Endothelial cell of umbilical vein (primary cell): ENCODE results near the gene FES. TPM values are rescaled to one million over a fixed set of nuclear protein-coding genes. Genes with fewer than 3 reads are reported as not detected.

ENCODE experiments used
- BruUV-seq: library from RNA; stranded (reverse); fragments of 400-500 nt; replicated peaks from 2 replicates; lab custom pipeline; 2021; lab: Mats Ljungman, UMichigan
- CTCF ChIA-PET: fragments of 300-600, 350-600 bp; sonication (Branson Sonifier 250); formaldehyde crosslinking; loops from one replicate; lab custom pipeline; 2021; ENCODE audit warnings: antibody characterized with exemption, inconsistent platforms; lab: Charles Lee
- POLR2A ChIA-PET: fragments of 300-600, 350-600 bp; sonication (Branson Sonifier 250); formaldehyde crosslinking; loops from one replicate; lab custom pipeline; 2021; ENCODE audit warnings: antibody characterized with exemption, inconsistent platforms; lab: Charles Lee
- DNase-seq: peaks from one replicate; pipeline ENCODE4 v3.0.0-alpha.2; 2011; ENCODE audit warnings: low read depth, low spot score
- FAIRE-seq: peaks from 2 replicates; lab custom pipeline; 2011; peaks lifted over from hg19 to GRCh38; lab: Jason Lieb, UNC
- H2AFZ ChIP-seq: 2 replicates; pipeline ENCODE4 v1.6.0; 2012; ENCODE audit warnings: low read depth, low read length, control low read depth, inconsistent platforms
- H3K27ac ChIP-seq: 2 replicates; pipeline ENCODE4 v1.5.1; 2011; ENCODE audit warnings: low read depth, mild to moderate bottlenecking, control low read depth, low read length, moderate library complexity; ENCODE audit not compliant: insufficient read depth
- H3K27me3 ChIP-seq, 2 experiments: 2 replicates each; pipeline versions ENCODE4 v1.6.0 to v1.6.1; 2011; ENCODE audit warnings: low read length in 2 of 2, mixed read lengths in 1 of 2; ENCODE audit not compliant: control insufficient read depth in 2 of 2, insufficient read depth in 2 of 2
- H3K36me3 ChIP-seq, 2 experiments: 2 replicates in 1 of 2; 3 replicates in 1 of 2; pipeline ENCODE4 v1.5.1; 2011; ENCODE audit warnings: low read length in 2 of 2, mild to moderate bottlenecking in 1 of 2, moderate library complexity in 1 of 2; ENCODE audit not compliant: control insufficient read depth in 2 of 2, insufficient read depth in 2 of 2; ENCODE audit errors: extremely low read depth in 1 of 2
- H3K4me1 ChIP-seq: 3 replicates; pipeline ENCODE4 v1.5.1; 2011; ENCODE audit warnings: mild to moderate bottlenecking, low read length; ENCODE audit not compliant: control insufficient read depth, insufficient read depth; ENCODE audit errors: extremely low read depth
- H3K4me2 ChIP-seq: 2 replicates; pipeline ENCODE4 v1.6.1; 2011; ENCODE audit warnings: low read length, control low read depth, mixed read lengths; ENCODE audit not compliant: insufficient read depth
- H3K4me3 ChIP-seq, 3 experiments: fragments of 200-600 bp in 1 of 3; sonication (generic), shearing (Covaris generic) in 1 of 3; replicated peaks in 1 of 3; 2 replicates each; pipeline ENCODE4 v1.5.1; 2011 to 2016; ENCODE audit warnings: control low read depth in 3 of 3, low read length in 3 of 3, mild to moderate bottlenecking in 2 of 3, inconsistent platforms in 1 of 3, low read depth in 1 of 3, moderate library complexity in 1 of 3; ENCODE audit not compliant: insufficient read depth in 1 of 3
- H3K79me2 ChIP-seq: 2 replicates; pipeline ENCODE4 v1.6.0; 2012; ENCODE audit warnings: low read length, inconsistent platforms; ENCODE audit not compliant: control insufficient read depth, insufficient read depth
- H3K9ac ChIP-seq: replicated peaks from 2 replicates; pipeline ENCODE3; 2011; ENCODE audit warnings: low read length, control low read depth; ENCODE audit not compliant: insufficient read depth; ENCODE audit errors: extremely low read depth
- H3K9me1 ChIP-seq: replicated peaks from 3 replicates; pipeline ENCODE4 v1.6.0; 2011; ENCODE audit warnings: mild to moderate bottlenecking, low read length; ENCODE audit not compliant: control insufficient read depth, insufficient read depth; ENCODE audit errors: extremely low read depth
- H3K9me3 ChIP-seq: replicated peaks from 2 replicates; pipeline ENCODE4 v1.5.1; 2012; ENCODE audit warnings: low read length, inconsistent platforms; ENCODE audit not compliant: control insufficient read depth, insufficient read depth
- H4K20me1 ChIP-seq: replicated peaks from 2 replicates; pipeline ENCODE3; 2011; ENCODE audit warnings: mild to moderate bottlenecking, low read length; ENCODE audit not compliant: control insufficient read depth, insufficient read depth; ENCODE audit errors: extremely low read depth
- EZH2 ChIP-seq: IDR thresholded peaks from 2 replicates; pipeline ENCODE4 v1.6.1; 2012; ENCODE audit warnings: borderline replicate concordance, low read depth, mild to moderate bottlenecking, moderate library complexity, low read length, inconsistent platforms; ENCODE audit not compliant: severe bottlenecking
- FOS ChIP-seq: IDR thresholded peaks from 2 replicates; pipeline ENCODE4 v1.6.1; 2011; ENCODE audit warnings: mild to moderate bottlenecking, low read length, moderate library complexity, borderline replicate concordance; ENCODE audit not compliant: insufficient read depth
- POLR2A ChIP-seq: IDR thresholded peaks from 2 replicates; pipeline ENCODE4 v1.6.1; 2012; ENCODE audit warnings: low read depth, mild to moderate bottlenecking, control low read depth, low read length
- POLR2AphosphoS5 ChIP-seq: IDR thresholded peaks from 2 replicates; pipeline ENCODE4 v1.6.1; 2012; ENCODE audit warnings: low read depth, mild to moderate bottlenecking, control low read depth, low read length, moderate library complexity; ENCODE audit not compliant: insufficient read depth
- dilution Hi-C: fragments of 300-500 bp; cut with MboI; formaldehyde crosslinking; loops from one replicate; pipeline ENCODE4 v1.15.0; 2019; ENCODE audit warnings: low sequenced_read_pairs; ENCODE audit not compliant: extremely low pct_ligation_motif_present
- intact Hi-C: fragments of 100-400 bp; cut with micrococcal nuclease; formaldehyde crosslinking; loops from one replicate; pipeline ENCODE4 v1.10.0; 2022
- polyA plus RNA-seq, 4 experiments: library from polyadenylated mRNA; depleted of rRNA in 3 of 4; stranded (reverse) in 3 of 4; unstranded in 1 of 4; fragments of >200 nt; gene quantifications; 2 replicates each; pipeline versions ENCODE4 v1.2.1 to v1.2.3, GENCODE V29; 2011 to 2012; ENCODE audit warnings: missing spikeins in 1 of 4
- total RNA-seq: library from RNA; stranded (reverse); gene quantifications from 2 replicates; pipeline ENCODE4 v1.2.3, GENCODE V29; 2021
- TF ChIP-seq, protein P1 (sequence below), 2 donors: IDR thresholded peaks; 1 replicate in 1 of 2; 2 replicates in 1 of 2; pipeline ENCODE4 v1.5.1; 2011; ENCODE audit warnings: low read length in 2 of 2, mild to moderate bottlenecking in 2 of 2, moderate library complexity in 2 of 2, control low read depth in 1 of 2, inconsistent platforms in 1 of 2, low read depth in 1 of 2; ENCODE audit not compliant: insufficient read depth in 1 of 2; ENCODE audit errors: extremely low read depth in 1 of 2

FES gene
- total and polyA plus RNA-seq, 2 donors (not counting 3 experiments of a cell fraction or from before 2014, with no cell fraction given): 41.5 to 58.1 TPM

DNA sequence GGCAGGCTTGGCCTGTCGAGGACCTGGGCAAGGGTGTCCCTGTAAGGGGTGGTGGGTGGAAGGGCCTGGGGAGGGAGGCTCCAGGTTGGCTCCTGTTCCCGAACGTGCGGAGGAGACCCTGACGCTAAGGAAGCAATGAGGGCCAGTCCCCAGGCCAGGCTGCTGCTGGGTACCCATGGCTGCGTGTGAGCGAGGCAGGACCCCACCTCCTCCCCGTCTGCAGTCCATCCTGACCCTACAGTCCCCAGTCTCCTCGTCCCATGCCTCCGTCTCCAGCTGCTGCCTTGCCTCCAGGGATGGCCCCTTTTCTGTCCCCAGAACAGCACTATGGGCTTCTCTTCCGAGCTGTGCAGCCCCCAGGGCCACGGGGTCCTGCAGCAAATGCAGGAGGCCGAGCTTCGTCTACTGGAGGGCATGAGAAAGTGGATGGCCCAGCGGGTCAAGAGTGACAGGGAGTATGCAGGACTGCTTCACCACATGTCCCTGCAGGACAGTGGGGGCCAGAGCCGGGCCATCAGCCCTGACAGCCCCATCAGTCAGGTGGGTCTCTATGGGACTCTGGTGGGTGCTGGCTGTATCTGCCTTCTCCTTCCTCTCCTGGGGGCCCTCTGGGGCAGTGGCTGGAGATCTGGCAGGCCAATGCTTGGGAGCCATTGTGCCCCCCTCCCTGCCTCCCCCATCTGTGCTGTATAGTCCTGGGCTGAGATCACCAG lies 571 bp downstream of the FES start:
- intact Hi-C loops: loop anchor here (1.0 to 10.0 kb wide), 4 partner anchors 12 to 388 kb away; no protein-coding TSS in a partner anchor
- H3K9me1 ChIP-seq: no peaks in the 10 kb centered on the region
- TF ChIP-seq POLR2A: no peak
- TF ChIP-seq, protein P1, sequence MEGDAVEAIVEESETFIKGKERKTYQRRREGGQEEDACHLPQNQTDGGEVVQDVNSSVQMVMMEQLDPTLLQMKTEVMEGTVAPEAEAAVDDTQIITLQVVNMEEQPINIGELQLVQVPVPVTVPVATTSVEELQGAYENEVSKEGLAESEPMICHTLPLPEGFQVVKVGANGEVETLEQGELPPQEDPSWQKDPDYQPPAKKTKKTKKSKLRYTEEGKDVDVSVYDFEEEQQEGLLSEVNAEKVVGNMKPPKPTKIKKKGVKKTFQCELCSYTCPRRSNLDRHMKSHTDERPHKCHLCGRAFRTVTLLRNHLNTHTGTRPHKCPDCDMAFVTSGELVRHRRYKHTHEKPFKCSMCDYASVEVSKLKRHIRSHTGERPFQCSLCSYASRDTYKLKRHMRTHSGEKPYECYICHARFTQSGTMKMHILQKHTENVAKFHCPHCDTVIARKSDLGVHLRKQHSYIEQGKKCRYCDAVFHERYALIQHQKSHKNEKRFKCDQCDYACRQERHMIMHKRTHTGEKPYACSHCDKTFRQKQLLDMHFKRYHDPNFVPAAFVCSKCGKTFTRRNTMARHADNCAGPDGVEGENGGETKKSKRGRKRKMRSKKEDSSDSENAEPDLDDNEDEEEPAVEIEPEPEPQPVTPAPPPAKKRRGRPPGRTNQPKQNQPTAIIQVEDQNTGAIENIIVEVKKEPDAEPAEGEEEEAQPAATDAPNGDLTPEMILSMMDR (IDR thresholded peaks at IDR 0.05; ENCODE audit: extremely low read depth in 1 of 2, insufficient read depth in 1 of 2, low read depth in 1 of 2, low read length in 2 of 2): no peak
- TF ChIP-seq FOS: no peak
- no peak for TF ChIP-seq POLR2AphosphoS5
- TF ChIP-seq EZH2: no peak
- no peak overlapping the region for H2AFZ ChIP-seq
- H3K4me2 ChIP-seq: peak overlapping the region; percentile 27
- H3K27ac ChIP-seq: peak overlapping the region; percentile 48
- FAIRE-seq (no peak), DNase-seq (peak; percentile 31)
- H3K4me1 ChIP-seq: peaks cover 24% of the 10 kb centered on the region
- dilution Hi-C loops: no loop called here
- peaks cover 3 to 30% of the 10 kb centered on the region in 2 experiments for H3K36me3 ChIP-seq
- no peaks in the 10 kb centered on the region for H3K9me3 ChIP-seq
- H4K20me1 ChIP-seq: no peaks in the 10 kb centered on the region
- CTCF ChIA-PET: interaction anchor here (0.7 to 3.9 kb wide), 39 partner anchors 11 to 635 kb away, joined by 3 to 237 read pairs (median 6); partner anchors contain the start of genes BLM, MAN2A2, TTLL13 and UNC45A
- H3K4me3 ChIP-seq: peak overlapping the region; percentile 23 to 70 (median 46)
- peak overlapping the region; percentile 80 for H3K9ac ChIP-seq
- peaks cover 15% of the 10 kb centered on the region for H3K79me2 ChIP-seq
- no TSS peak for BruUV-seq
- H3K27me3 ChIP-seq: no peaks in the 10 kb centered on the region
- POLR2A ChIA-PET: interaction anchor here (2.1 kb wide), 1 partner anchor 14 kb away, joined by 5 read pairs; no protein-coding TSS in a partner anchor
